Smooth muscle cell (in vitro differentiated cells): Measurements from ENCODE around the gene MAMSTR. TPM values are rescaled to one million over a fixed set of nuclear protein-coding genes. Genes with fewer than 3 reads are reported as not detected.
"Not testable (repeated sequence)": the region's sequence is repeated elsewhere in the genome, so short reads cannot be mapped to it uniquely, and the experiment has no call there.

ENCODE experiments used
- DNase-seq: peaks from one replicate; lab custom pipeline; 2025; ENCODE audit not compliant: unreplicated experiment; lab: John Stamatoyannopoulos, UW
- H2AFZ ChIP-seq: fragments of 200-600 bp; sonication (generic); 2 replicates; pipeline ENCODE4 v1.6.0; 2016; ENCODE audit warnings: antibody characterized with exemption, low read depth, mild to moderate bottlenecking
- H3F3A ChIP-seq: fragments of 200-600 bp; sonication (generic); 2 replicates; pipeline ENCODE4 v1.6.0; 2017; ENCODE audit warnings: antibody characterized with exemption, low read depth
- H3K27ac ChIP-seq: fragments of 200-600 bp; sonication (generic); 2 replicates; pipeline ENCODE4 v1.5.1; 2016; ENCODE audit warnings: low read depth, mild to moderate bottlenecking
- H3K27me3 ChIP-seq: fragments of 200-600 bp; sonication (generic); 2 replicates; pipeline ENCODE4 v1.6.1; 2016; ENCODE audit warnings: low read depth, mild to moderate bottlenecking
- H3K36me3 ChIP-seq: fragments of 200-600 bp; sonication (generic); 2 replicates; pipeline ENCODE4 v1.5.1; 2016; ENCODE audit warnings: low read depth
- H3K4me1 ChIP-seq: fragments of 200-600 bp; sonication (generic); 2 replicates; pipeline ENCODE4 v1.5.1; 2016; ENCODE audit warnings: low read depth
- H3K4me2 ChIP-seq: fragments of 200-600 bp; sonication (generic); 2 replicates; pipeline ENCODE4 v1.6.0; 2016; ENCODE audit warnings: mild to moderate bottlenecking
- H3K4me3 ChIP-seq: fragments of 200-600 bp; sonication (generic); 2 replicates; pipeline ENCODE4 v1.5.1; 2016; ENCODE audit warnings: mild to moderate bottlenecking
- H3K79me2 ChIP-seq: fragments of 200-600 bp; sonication (generic); 2 replicates; pipeline ENCODE4 v1.6.0; 2016; ENCODE audit warnings: low read depth, mild to moderate bottlenecking
- H3K9ac ChIP-seq: fragments of 200-600 bp; sonication (generic); 2 replicates; pipeline ENCODE4 v1.6.0; 2016; ENCODE audit warnings: low read depth
- H3K9me3 ChIP-seq: fragments of 200-600 bp; sonication (generic); replicated peaks from 2 replicates; pipeline ENCODE4 v1.5.1; 2016; ENCODE audit warnings: low read depth
- H4K20me1 ChIP-seq: fragments of 200-600 bp; sonication (generic); 2 replicates; pipeline ENCODE4 v1.6.0; 2016; ENCODE audit warnings: low read depth
- WGBS: methylation state at CpG from one replicate; pipeline ENCODE4 v1.1.7; 2016; ENCODE audit warnings: low lambda C conversion rate; 5-methylcytosine and 5-hydroxymethylcytosine counted together
- polyA plus RNA-seq: library from polyadenylated mRNA; unstranded; fragments of >200 nt; fragmentation: Nextera tagmentation; extraction: Ambion mirVana; gene quantifications from 2 replicates; pipeline ENCODE4 v1.2.1, GENCODE V29; 2016
- total RNA-seq: library from RNA; depleted of rRNA; stranded (reverse); fragments of >200 nt; gene quantifications from 2 replicates; pipeline ENCODE4 v1.2.3, GENCODE V29; 2014
- TF ChIP-seq, protein P1 (sequence below): fragments of 200-600 bp; sonication (generic); IDR thresholded peaks from 2 replicates; pipeline ENCODE4 v1.5.1; 2017; ENCODE audit warnings: borderline replicate concordance, mild to moderate bottlenecking, antibody characterized with exemption; ENCODE audit not compliant: insufficient read depth, poor library complexity, severe bottlenecking

Gene MAMSTR
- total and polyA plus RNA-seq, 2 experiments from 2014 or later, result 0.58 to 3.9 TPM

GRCh38 chr19:48720251-48720612 is 707 bp upstream of the MAMSTR start:
- peak overlapping the region; percentile 77 for H2AFZ ChIP-seq
- H3K27ac ChIP-seq, result no peak overlapping the region
- peak overlapping the region; percentile 85 for H3K4me2 ChIP-seq
- peaks cover 11% of the 10 kb centered on the region for H3K4me1 ChIP-seq
- peak overlapping the region; percentile 80 for H3K4me3 ChIP-seq
- no peak for DNase-seq
- TF ChIP-seq, protein P1, sequence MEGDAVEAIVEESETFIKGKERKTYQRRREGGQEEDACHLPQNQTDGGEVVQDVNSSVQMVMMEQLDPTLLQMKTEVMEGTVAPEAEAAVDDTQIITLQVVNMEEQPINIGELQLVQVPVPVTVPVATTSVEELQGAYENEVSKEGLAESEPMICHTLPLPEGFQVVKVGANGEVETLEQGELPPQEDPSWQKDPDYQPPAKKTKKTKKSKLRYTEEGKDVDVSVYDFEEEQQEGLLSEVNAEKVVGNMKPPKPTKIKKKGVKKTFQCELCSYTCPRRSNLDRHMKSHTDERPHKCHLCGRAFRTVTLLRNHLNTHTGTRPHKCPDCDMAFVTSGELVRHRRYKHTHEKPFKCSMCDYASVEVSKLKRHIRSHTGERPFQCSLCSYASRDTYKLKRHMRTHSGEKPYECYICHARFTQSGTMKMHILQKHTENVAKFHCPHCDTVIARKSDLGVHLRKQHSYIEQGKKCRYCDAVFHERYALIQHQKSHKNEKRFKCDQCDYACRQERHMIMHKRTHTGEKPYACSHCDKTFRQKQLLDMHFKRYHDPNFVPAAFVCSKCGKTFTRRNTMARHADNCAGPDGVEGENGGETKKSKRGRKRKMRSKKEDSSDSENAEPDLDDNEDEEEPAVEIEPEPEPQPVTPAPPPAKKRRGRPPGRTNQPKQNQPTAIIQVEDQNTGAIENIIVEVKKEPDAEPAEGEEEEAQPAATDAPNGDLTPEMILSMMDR, result no peak
- no peaks in the 10 kb centered on the region for H3K79me2 ChIP-seq
- H4K20me1 ChIP-seq, result no peaks in the 10 kb centered on the region
- H3F3A ChIP-seq, result peaks cover 8% of the 10 kb centered on the region
- no peaks in the 10 kb centered on the region for H3K9me3 ChIP-seq
- no peaks in the 10 kb centered on the region for H3K36me3 ChIP-seq
- no peaks in the 10 kb centered on the region for H3K27me3 ChIP-seq
- no peak overlapping the region for H3K9ac ChIP-seq
- 36% methylated on average over 11 of the region's 12 CpGs for WGBS

GRCh38 chr19:48718711-48719231 is 754 bp downstream of the MAMSTR start:
- Histone ChIP-seq H3K4me3 (no peak overlapping the region), H4K20me1 (no peaks in the 10 kb centered on the region), H3K79me2 (no peaks in the 10 kb centered on the region), H3K36me3 (no peaks in the 10 kb centered on the region), H3K4me1 (peaks cover 18% of the 10 kb centered on the region), H2AFZ (no peak overlapping the region), H3K9me3 (no peaks in the 10 kb centered on the region), H3K9ac (no peak overlapping the region), H3K4me2 (no peak overlapping the region), H3K27ac (no peak overlapping the region), H3K27me3 (no peaks in the 10 kb centered on the region), H3F3A (peaks cover 8% of the 10 kb centered on the region)
- TF ChIP-seq, protein P1, result no peak
- 76% methylated on average over 15 of the region's 15 CpGs for WGBS
- DNase-seq, result no peak

DNA sequence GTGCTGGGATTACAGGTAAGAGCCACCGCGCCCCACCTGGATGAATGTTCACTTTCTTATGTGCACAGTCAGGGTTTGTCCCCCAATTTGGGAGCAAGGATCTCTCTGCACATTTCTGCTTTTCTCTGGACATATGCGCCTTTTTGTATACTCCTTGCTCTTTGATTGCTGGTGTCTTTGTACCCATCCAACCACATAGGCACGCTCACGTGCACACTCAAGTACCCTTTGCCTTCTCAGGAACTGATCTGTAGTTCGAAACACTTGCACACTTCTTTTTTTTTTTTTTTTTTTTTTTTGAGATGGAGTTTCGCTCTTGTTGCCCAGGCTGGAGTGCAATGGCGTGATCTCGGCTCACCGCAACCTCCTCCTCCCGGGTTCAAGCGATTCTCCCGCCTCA is 1.4 kb downstream of the MAMSTR start:
- not testable (repeated sequence) for H3K4me3 ChIP-seq, H2AFZ ChIP-seq, H3K9ac ChIP-seq, H3K36me3 ChIP-seq, H3K9me3 ChIP-seq, DNase-seq, H3K4me2 ChIP-seq, H3K27me3 ChIP-seq, H4K20me1 ChIP-seq, H3F3A ChIP-seq, H3K79me2 ChIP-seq, H3K27ac ChIP-seq
- 96% methylated on average over 7 of the region's 13 CpGs for WGBS
- H3K4me1 ChIP-seq, result peaks cover 18% of the 10 kb centered on the region

DNA sequence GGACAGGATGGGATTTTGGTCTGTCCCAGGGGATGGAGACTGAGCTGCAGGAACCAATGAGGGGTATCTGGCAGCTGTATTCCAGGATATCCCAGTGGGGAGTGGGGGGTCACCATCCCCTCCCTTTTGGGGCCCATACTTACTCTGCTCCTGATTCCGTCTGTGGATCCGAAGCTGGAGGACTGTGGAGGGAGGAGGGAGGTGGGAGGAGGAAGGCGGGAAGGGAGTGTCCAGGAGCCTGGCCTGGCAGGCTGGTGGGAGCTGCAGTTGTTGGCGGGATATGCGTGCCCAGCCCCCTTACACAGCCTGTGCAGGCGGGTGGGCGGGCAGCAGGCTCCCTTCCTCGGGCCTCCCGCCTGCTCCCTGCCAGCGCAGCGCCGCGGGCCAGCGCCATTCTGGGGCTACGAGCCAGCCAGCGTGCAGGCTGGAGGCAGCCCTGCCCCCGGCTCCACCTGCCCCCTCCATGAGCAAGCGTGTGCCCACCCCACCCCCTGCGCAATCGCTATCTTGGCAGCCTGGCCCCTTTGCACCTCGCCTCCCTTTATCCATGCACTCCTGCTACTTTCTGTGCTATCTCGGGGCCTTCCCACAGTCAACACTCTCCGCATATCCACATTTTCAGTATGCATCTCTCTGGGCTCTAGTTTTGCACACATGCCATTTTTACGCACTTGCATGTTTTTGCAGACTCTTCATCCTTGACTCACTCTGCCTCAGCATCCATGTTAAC is 2.8 kb downstream of the MAMSTR start:
- no peaks in the 10 kb centered on the region for H4K20me1 ChIP-seq
- H3F3A ChIP-seq, result peaks cover 8% of the 10 kb centered on the region
- peak overlapping the region; percentile 20 for H3K4me3 ChIP-seq
- H3K9ac ChIP-seq, result no peak overlapping the region
- H3K9me3 ChIP-seq, result no peaks in the 10 kb centered on the region
- no peak for DNase-seq
- H3K4me2 ChIP-seq, result peak overlapping the region; percentile 74
- H2AFZ ChIP-seq, result peak overlapping the region; percentile 69
- no peaks in the 10 kb centered on the region for H3K79me2 ChIP-seq
- peaks cover 21% of the 10 kb centered on the region for H3K4me1 ChIP-seq
- TF ChIP-seq, protein P1, result no peak
- WGBS, result 22% methylated on average over 16 of the region's 24 CpGs
- no peaks in the 10 kb centered on the region for H3K27me3 ChIP-seq
- H3K36me3 ChIP-seq, result no peaks in the 10 kb centered on the region
- H3K27ac ChIP-seq, result no peak overlapping the region
